Stimulated activated CD4-positive, alpha-beta T cell treated with anti-CD3 and anti-CD28 coated beads, TNF-alpha, amount 100 ng/mL, for 4 hours (primary cell): Measurements from ENCODE around the gene FANK1.

Experiments
- DNase-seq, 3 experiments: peaks; one replicate each; pipeline ENCODE4 v3.0.0-alpha.2; 2020; ENCODE audit warnings: low read depth in 3 of 3

The FANK1 gene

DNA sequence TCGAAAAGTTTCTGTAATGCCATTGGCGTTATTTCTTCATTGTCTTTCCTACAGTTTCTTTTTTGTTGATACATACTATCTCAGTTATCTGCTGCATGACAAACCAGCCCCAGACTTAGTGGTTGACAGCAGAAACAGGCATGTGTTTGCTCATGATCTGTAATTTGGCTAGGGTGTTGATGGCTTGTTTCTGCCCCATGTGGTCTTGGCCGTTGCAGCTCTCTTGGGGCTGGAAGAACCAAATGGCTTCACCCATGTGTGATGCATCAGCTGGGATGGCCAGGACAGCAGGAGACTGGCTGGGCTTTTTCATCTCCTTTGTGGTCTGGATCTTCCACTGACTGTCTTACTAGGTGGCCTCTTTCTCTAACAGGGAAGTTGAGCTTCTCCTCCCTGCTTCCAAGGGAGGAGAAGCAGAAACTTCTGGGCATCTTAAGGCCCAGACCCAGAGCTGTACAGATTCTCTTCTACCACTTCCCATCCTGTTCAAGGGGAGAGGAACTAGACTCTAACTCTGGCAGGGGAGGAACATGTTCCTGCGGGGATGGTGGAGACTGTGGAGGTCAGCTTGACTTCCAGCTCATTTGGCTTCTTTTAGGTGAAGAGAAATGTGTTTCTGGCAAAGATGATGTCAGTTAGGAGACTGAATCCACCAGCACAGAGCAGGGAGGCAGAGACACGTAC lies 89.3 kb downstream of the FANK1 start:
- no peak for DNase-seq

- no peak for DNase-seq
These were observed 93.4 kb downstream of the FANK1 start for GRCh38 chr10:125989791-125990190.

GRCh38 chr10:125990974-125991373 lies 94.6 kb downstream of the FANK1 start:
- no peak for DNase-seq

DNA sequence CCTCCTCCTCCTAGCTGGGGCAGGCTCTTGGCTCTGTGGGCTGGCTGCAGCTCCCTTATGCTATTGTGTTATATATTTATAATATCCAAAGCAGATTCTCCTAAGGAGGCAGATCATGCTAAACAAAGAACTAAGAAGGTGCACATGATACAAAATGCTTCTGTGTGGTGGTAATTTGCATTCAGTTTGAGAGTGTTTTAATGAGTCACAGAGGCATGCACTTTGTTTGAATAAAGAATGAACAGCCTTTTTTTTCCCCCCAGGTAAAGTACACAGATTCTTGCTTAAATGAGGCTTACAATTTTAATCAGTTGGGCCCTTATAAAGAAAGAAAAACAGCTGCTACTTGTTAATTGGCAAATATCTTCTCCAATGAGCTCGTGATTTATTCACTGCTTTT lies 95.0 kb downstream of the FANK1 start:
- DNase-seq, result no peak

GRCh38 chr10:125992254-125992653 lies 95.9 kb downstream of the FANK1 start:
- DNase-seq, result no peak

DNA sequence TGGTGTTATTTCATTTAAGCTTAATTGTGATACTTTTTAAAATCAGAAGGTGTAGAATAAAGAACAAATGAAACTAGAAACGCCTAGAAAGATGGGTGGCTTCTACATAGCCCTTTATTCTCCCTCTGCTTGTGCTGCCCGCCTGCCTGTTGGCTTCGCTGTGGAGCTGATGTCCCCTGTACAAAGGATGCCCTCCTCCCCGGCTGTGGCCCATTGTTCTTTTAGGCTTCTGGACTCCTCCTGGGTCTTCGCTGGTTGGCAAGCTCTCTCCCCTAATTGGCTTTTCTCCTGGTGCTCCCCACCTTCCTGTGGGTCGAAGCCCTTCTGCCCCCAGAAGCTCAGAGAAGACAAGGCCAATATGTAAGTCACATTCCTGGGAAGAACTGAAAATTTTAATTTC lies 98.2 kb downstream of the FANK1 start:
- DNase-seq, result no peak

GRCh38 chr10:125995726-125996304 lies 99.5 kb downstream of the FANK1 start:
- no peak for DNase-seq

- no peak for DNase-seq
These were observed 101.2 kb downstream of the FANK1 start for GRCh38 chr10:125997586-125997985.

- DNase-seq, result no peak
These were observed 103.3 kb downstream of the FANK1 start for GRCh38 chr10:125999694-126000093.

DNA sequence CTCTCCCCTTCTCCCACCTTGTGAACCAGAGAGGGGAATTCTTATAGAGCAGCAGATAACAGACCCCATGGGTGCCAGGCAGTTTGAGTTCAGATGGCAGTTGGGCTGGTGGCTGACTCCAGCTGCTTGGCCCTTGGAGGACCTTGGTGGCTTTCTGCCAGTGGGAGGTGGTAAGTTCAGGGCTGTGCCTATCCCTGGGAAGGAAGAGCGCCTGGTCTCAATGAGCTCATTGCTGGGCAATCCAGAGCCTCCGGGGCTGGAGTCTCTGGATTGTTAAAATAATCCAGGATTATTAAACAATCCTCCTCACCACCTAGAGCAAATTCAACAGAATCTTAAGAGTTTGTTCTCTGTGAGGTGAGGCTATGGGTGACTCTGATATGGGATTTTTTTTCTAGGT lies 105.2 kb downstream of the FANK1 start:
- no peak for DNase-seq

- no peak for DNase-seq
These were observed 108.4 kb downstream of the FANK1 start for GRCh38 chr10:126004752-126005151.

GRCh38 chr10:126006264-126006663 lies 109.9 kb downstream of the FANK1 start:
- DNase-seq, result no peak

DNA sequence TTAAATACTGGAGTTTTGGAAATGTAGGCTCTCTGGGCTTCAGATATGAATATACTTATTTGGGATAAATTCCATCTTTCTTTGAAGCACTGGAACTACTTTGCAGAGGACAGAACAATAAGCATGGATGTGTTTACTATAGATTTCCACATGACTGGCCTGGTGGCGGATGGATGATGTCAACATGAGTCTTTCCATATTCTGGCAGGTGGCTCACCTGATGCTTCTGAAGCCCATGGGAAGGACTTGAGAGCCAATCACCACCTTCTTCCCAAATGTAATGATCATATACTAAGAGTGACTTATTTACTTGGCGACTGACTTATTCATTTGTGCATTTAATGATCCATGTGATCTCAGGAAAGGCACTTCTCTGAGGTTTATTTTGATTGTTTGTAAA lies 110.5 kb downstream of the FANK1 start:
- no peak for DNase-seq

- DNase-seq, result no peak
These were observed 113.3 kb downstream of the FANK1 start for GRCh38 chr10:126009650-126010049.

GRCh38 chr10:126011995-126012394 lies 115.6 kb downstream of the FANK1 start:
- no peak for DNase-seq

- no peak for DNase-seq
These were observed 116.1 kb downstream of the FANK1 start for GRCh38 chr10:126012485-126012884.

- DNase-seq, result no peak
These were observed 117.3 kb downstream of the FANK1 start for GRCh38 chr10:126013489-126014281.

- no peak for DNase-seq
These were observed 117.9 kb downstream of the FANK1 start for GRCh38 chr10:126014309-126014708.

- no peak for DNase-seq
These were observed 119.0 kb downstream of the FANK1 start for GRCh38 chr10:126015413-126015812.

DNA sequence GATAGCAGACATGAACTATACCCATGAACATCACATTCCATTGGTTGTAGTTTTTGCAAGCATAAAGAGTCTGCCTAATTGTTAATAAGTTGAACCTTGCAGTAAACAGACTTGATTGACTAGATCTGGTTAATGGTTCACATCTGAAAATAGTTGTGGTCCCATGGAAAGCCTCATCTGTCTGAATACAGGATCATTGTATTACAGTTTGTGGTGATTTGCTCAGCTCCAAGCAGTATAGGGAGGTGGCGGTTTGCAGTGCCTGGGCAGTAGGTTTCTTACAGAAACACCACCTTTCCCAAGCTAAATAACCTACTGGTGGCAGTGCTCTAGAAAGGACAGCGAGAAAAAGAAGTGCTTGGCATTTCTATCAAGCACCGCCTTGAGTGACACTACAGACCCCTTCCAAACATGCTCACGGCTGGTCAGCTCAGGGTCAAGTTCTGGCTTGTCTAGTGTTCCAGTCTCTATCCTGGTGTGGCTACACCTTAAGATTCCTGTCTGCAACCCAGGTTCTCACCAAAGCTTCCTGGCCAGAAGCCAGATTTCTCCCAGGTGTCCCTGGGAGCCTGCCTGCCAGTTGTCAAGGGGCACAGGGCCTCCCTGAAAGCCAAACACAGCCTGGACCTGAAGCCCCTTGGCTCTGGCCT lies 119.9 kb downstream of the FANK1 start:
- no peak for DNase-seq

- no peak for DNase-seq
These were observed 120.5 kb downstream of the FANK1 start for GRCh38 chr10:126016882-126017281.

- DNase-seq, result no peak
These were observed 121.7 kb downstream of the FANK1 start for GRCh38 chr10:126017961-126018560.
